Gastrocnemius medialis (tissue), 4 donors: ENCODE measurements around the gene NEUROD2. TPM values are rescaled to one million over a fixed set of nuclear protein-coding genes. Genes with fewer than 3 reads are reported as not detected.

Experiments
- ATAC-seq, 2 donors: fragments of 150-250 bp; one replicate each; pipeline ENCODE4 v1.9.1; 2016
- DNase-seq, 2 donors: peaks; one replicate each; pipeline ENCODE4 v3.0.0-alpha.2; 2019
- H3K27ac ChIP-seq, 4 donors: fragments of 200-600 bp; sonication (generic); 1 replicate in 1 of 4; 2 replicates in 3 of 4; pipeline ENCODE4 v1.5.1; 2016 to 2018; ENCODE audit warnings: mild to moderate bottlenecking in 2 of 4, moderate library complexity in 1 of 4
- H3K27me3 ChIP-seq, 3 donors: fragments of 200-600 bp; sonication (generic) in 2 of 3; 1 replicate in 1 of 3; 2 replicates in 2 of 3; pipeline versions ENCODE4 v1.5.1 to v1.6.0; 2016 to 2019; ENCODE audit warnings: mild to moderate bottlenecking in 1 of 3, moderate library complexity in 1 of 3
- H3K36me3 ChIP-seq, 2 donors: fragments of 200-600 bp; sonication (generic) in 1 of 2; one replicate each; pipeline ENCODE4 v1.5.1; 2017 to 2018
- H3K4me1 ChIP-seq, 2 donors: fragments of 200-600 bp; sonication (generic) in 1 of 2; one replicate each; pipeline ENCODE4 v1.5.1; 2016 to 2017; ENCODE audit warnings: mild to moderate bottlenecking in 2 of 2
- H3K4me3 ChIP-seq, 4 donors: fragments of 200-600 bp; sonication (generic) in 3 of 4; 1 replicate in 1 of 4; 2 replicates in 3 of 4; pipeline ENCODE4 v1.5.1; 2016 to 2019; ENCODE audit warnings: mild to moderate bottlenecking in 2 of 4
- H3K9me3 ChIP-seq, 3 donors: fragments of 200-600 bp; sonication (generic) in 2 of 3; 1 replicate in 1 of 3; 2 replicates in 2 of 3; pipeline ENCODE4 v1.5.1; 2016 to 2019
- CTCF ChIP-seq, 5 experiments: fragments of 450-650 bp in 3 of 5; fragments of 200-600 bp in 2 of 5; sonication (generic) in 2 of 5; IDR thresholded peaks in 4 of 5; conservative IDR thresholded peaks in 1 of 5; 1 replicate in 4 of 5; 2 replicates in 1 of 5; pipeline ENCODE4 v1.5.1; 2016 to 2019; ENCODE audit warnings: antibody characterized with exemption in 5 of 5, mild to moderate bottlenecking in 3 of 5, moderate library complexity in 3 of 5
- POLR2A ChIP-seq, 2 donors: fragments of 450-650 bp; IDR thresholded peaks; one replicate each; pipeline ENCODE4 v1.6.1; 2017; ENCODE audit warnings: antibody characterized with exemption in 2 of 2, mild to moderate bottlenecking in 2 of 2, moderate library complexity in 2 of 2
- in situ Hi-C, 4 donors: fragments of 200-750 bp; cut with MboI; loops; one replicate each; pipeline versions ENCODE4 v1.15.0 to v1.8.0; 2017; ENCODE audit warnings: low sequenced_read_pairs in 4 of 4
- intact Hi-C: fragments of 100-400 bp; cut with DNase I; formaldehyde crosslinking; loops from one replicate; pipeline ENCODE4 v1.15.1; 2023; ENCODE audit warnings: low total_unique reads
- total RNA-seq, 4 donors: library from RNA; depleted of rRNA; stranded (reverse); fragments of >200 nt; gene quantifications; one replicate each; pipeline versions ENCODE4 v1.1.0 to v1.2.3, GENCODE V29; 2016

Gene NEUROD2
- total RNA-seq, 4 donors from 2014 or later = not detected

DNA sequence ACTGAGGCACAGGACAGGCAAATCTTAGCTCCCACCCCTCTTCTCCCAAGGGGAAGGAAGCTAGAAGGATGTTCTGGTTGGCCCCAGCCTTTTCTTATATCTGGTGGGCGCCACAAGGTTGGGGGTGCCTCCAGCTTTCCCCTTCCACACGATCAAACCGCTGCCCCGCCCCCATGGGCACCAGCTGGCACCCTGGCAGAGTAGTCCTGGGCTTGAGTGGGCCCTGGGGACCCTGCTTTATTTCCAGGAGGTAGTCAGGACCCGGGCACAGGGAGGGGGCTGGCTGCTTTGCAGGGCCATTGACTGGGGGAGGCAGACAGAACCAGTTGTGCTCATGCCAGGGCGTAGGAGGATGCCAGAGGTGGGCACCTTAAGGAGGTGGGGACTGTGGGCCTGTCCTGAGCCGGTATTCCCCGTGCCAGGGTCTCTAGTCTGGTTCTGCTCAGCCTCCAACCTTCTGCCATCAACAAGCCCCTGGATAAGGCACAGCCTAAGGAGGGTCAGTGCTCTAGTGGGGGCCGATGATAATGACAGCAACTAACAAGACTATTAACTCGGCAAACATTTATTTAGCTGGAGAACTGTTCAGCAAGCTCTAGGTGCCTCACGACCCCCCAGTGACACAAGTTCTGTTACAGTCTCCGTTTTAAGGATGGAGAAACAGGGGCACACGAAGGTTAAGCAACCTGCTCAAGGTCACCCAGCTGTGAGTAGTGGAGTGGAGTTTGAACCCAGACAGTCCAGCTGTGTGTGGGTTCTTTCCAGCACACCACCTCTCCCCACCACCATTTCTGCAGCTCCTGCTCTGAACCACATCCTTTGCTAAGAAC is 11.5 kb upstream of the NEUROD2 start:
- Histone ChIP-seq H3K9me3 (no peaks in the 10 kb centered on the region), H3K36me3 (no peaks in the 10 kb centered on the region), H3K27me3 (peaks cover 3 to 16% (median 5%) of the 10 kb centered on the region in 3 donors), H3K27ac (no peak overlapping the region), H3K4me3 (peak overlapping the region in 2 of 4 donors; percentile 49 to 61), H3K4me1 (peaks cover 3 to 5% of the 10 kb centered on the region in 2 donors)
- DNase-seq = no peak
- in situ Hi-C loops (no loop called here), intact Hi-C loops (no loop called here)
- no peak for ATAC-seq
- TF ChIP-seq CTCF (IDR thresholded peaks at IDR 0.05 in 4 of 5, conservative IDR thresholded peaks at IDR 0.05 in 1 of 5) = no peak
- no peak for TF ChIP-seq POLR2A (IDR thresholded peaks at IDR 0.05)

- TF ChIP-seq CTCF (IDR thresholded peaks at IDR 0.05 in 4 of 5, conservative IDR thresholded peaks at IDR 0.05 in 1 of 5) (no peak), POLR2A (IDR thresholded peaks at IDR 0.05) (no peak)
- intact Hi-C loops = no loop called here
- Histone ChIP-seq H3K4me1 (peaks cover 3 to 5% of the 10 kb centered on the region in 2 donors), H3K4me3 (peak overlapping the region; percentile 49 to 63 (median 61)), H3K9me3 (no peaks in the 10 kb centered on the region), H3K27ac (peak overlapping the region in 2 of 4 donors; percentile 7 to 16), H3K27me3 (peaks cover 3 to 16% (median 5%) of the 10 kb centered on the region in 3 donors), H3K36me3 (no peaks in the 10 kb centered on the region)
- in situ Hi-C loops = no loop called here
- ATAC-seq (no peak), DNase-seq (no peak)
These were observed 10.7 kb upstream of the NEUROD2 start for GRCh38 chr17:39618246-39618913.

GRCh38 chr17:39617446-39618245 is 9.9 kb upstream of the NEUROD2 start:
- no peak for TF ChIP-seq POLR2A (IDR thresholded peaks at IDR 0.05)
- no peak for TF ChIP-seq CTCF (IDR thresholded peaks at IDR 0.05 in 4 of 5, conservative IDR thresholded peaks at IDR 0.05 in 1 of 5)
- H3K9me3 ChIP-seq = no peaks in the 10 kb centered on the region
- DNase-seq (peak; percentile 25 to 43), ATAC-seq (peak in 1 of 2 donors; percentile 52)
- peaks cover 5 to 16% (median 5%) of the 10 kb centered on the region in 3 donors for H3K27me3 ChIP-seq
- in situ Hi-C loops (no loop called here), intact Hi-C loops (no loop called here)
- H3K4me3 ChIP-seq = peak overlapping the region; percentile 49 to 63 (median 61)
- H3K27ac ChIP-seq = peak overlapping the region in 2 of 4 donors; percentile 7 to 16
- H3K4me1 ChIP-seq = peaks cover 3 to 5% of the 10 kb centered on the region in 2 donors
- no peaks in the 10 kb centered on the region for H3K36me3 ChIP-seq

- no peak for TF ChIP-seq CTCF (IDR thresholded peaks at IDR 0.05 in 4 of 5, conservative IDR thresholded peaks at IDR 0.05 in 1 of 5)
- TF ChIP-seq POLR2A (IDR thresholded peaks at IDR 0.05) = no peak
- Histone ChIP-seq H3K4me1 (peaks cover under 1 to 5% of the 10 kb centered on the region in 2 donors), H3K27me3 (peaks cover 5 to 16% (median 6%) of the 10 kb centered on the region in 3 donors), H3K27ac (no peak overlapping the region), H3K9me3 (no peaks in the 10 kb centered on the region), H3K36me3 (no peaks in the 10 kb centered on the region), H3K4me3 (peak overlapping the region in 2 of 4 donors; percentile 24 to 61)
- in situ Hi-C loops = no loop called here
- DNase-seq = no peak
- intact Hi-C loops = no loop called here
- ATAC-seq = no peak
These were observed 9.4 kb upstream of the NEUROD2 start for GRCh38 chr17:39617100-39617445.
